HL-60/S4 (cell line): ENCODE data around the gene PAPSS1.

Experiments used
- in situ Hi-C: fragments of 300-500 bp; cut with MboI; formaldehyde crosslinking; loops from 2 replicates; pipeline ENCODE4 v1.14.3; 2022; ENCODE audit warnings: low sequenced_read_pairs

PAPSS1 gene

GRCh38 chr4:107575243-107575642 is 144.8 kb downstream of the PAPSS1 start:
- in situ Hi-C loops, result no loop called here

GRCh38 chr4:107572281-107572680 is 147.8 kb downstream of the PAPSS1 start:
- in situ Hi-C loops, result no loop called here

- in situ Hi-C loops, result no loop called here
Observed at GRCh38 chr4:107570952-107571351, 149.1 kb downstream of the PAPSS1 start.

GRCh38 chr4:107564326-107564725 is 155.7 kb downstream of the PAPSS1 start:
- in situ Hi-C loops, result no loop called here
